Ovary (tissue), 3 donors: ENCODE data around the gene TMTC4.

Experiments
- EP300 ChIP-seq: sonication (generic); formaldehyde crosslinking; IDR thresholded peaks from one replicate; pipeline ENCODE4 v1.6.1; 2017; ENCODE audit warnings: antibody characterized with exemption
- POLR2A ChIP-seq: fragments of 450-650 bp; IDR thresholded peaks from one replicate; pipeline ENCODE4 v1.6.1; 2017; ENCODE audit warnings: antibody characterized with exemption, mild to moderate bottlenecking, moderate library complexity
- TF ChIP-seq, protein P1 (sequence below), 3 donors: fragments of 450-650 bp in 2 of 3; fragments of 200-600 bp in 1 of 3; IDR thresholded peaks; one replicate each; pipeline versions ENCODE4 v1.5.1 to v1.8.0; 2016 to 2022; ENCODE audit warnings: antibody characterized with exemption in 3 of 3, mild to moderate bottlenecking in 1 of 3
- donor health status: DM: no; HTN: no; CAD: no.

DNA sequence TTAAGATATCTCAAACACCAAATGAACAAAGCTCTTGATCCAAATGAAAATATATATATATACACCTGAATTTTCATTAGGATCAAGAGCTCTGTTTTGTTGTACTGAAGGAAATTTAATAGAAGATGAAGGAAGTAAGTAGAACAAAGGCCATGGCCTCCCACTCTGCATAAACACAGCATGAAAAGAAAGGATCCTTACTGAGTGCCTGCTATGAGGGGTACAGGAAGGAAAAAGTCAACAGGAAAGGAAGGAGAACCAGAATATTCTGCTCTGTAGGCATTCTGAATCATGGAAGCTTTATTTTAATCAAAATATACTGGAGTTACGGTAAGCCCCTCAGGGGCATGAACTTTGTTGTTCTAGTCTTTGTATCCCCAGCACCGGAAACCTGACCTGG lies 22.1 kb downstream of the TMTC4 start:
- TF ChIP-seq, protein P1, sequence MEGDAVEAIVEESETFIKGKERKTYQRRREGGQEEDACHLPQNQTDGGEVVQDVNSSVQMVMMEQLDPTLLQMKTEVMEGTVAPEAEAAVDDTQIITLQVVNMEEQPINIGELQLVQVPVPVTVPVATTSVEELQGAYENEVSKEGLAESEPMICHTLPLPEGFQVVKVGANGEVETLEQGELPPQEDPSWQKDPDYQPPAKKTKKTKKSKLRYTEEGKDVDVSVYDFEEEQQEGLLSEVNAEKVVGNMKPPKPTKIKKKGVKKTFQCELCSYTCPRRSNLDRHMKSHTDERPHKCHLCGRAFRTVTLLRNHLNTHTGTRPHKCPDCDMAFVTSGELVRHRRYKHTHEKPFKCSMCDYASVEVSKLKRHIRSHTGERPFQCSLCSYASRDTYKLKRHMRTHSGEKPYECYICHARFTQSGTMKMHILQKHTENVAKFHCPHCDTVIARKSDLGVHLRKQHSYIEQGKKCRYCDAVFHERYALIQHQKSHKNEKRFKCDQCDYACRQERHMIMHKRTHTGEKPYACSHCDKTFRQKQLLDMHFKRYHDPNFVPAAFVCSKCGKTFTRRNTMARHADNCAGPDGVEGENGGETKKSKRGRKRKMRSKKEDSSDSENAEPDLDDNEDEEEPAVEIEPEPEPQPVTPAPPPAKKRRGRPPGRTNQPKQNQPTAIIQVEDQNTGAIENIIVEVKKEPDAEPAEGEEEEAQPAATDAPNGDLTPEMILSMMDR (IDR thresholded peaks at IDR 0.05) = no peak
- TF ChIP-seq EP300 (no peak), POLR2A (no peak)
